HG03571 (cell line): Measurements from ENCODE around the gene DIRAS3.
"Not testable (repeated sequence)": the region's sequence is repeated elsewhere in the genome, so short reads cannot be mapped to it uniquely, and the experiment has no call there.

ENCODE experiments used
- ATAC-seq: cut with Tn5 transposase; IDR thresholded peaks from one replicate; pipeline ENCODE4 v1.9.1; 2021; ENCODE audit not compliant: unreplicated experiment

DIRAS3 gene

GRCh38 chr1:68049941-68050878 lies at the start of gene DIRAS3:
DIRAS3 (minus strand) TSS chr1:68050627; CDS start chr1:68047297, 3,330 bp downstream.
- no peak for ATAC-seq

- ATAC-seq: no peak
Measured at GRCh38 chr1:68093737-68094136, 43.3 kb upstream of the DIRAS3 start.

- no peak for ATAC-seq
Measured at GRCh38 chr1:68087184-68087583, 36.8 kb upstream of the DIRAS3 start.

- no peak for ATAC-seq
Measured at GRCh38 chr1:68085752-68086151, 35.3 kb upstream of the DIRAS3 start.

- ATAC-seq: no peak
Measured at GRCh38 chr1:68083686-68084085, 33.3 kb upstream of the DIRAS3 start.

- no peak for ATAC-seq
Measured at GRCh38 chr1:68081775-68082283, 31.4 kb upstream of the DIRAS3 start.

GRCh38 chr1:68078647-68079046 lies 28.2 kb upstream of the DIRAS3 start:
- no peak for ATAC-seq

GRCh38 chr1:68074472-68074871 lies 24.0 kb upstream of the DIRAS3 start:
- no peak for ATAC-seq

- no peak for ATAC-seq
Measured at GRCh38 chr1:68065766-68066165, 15.3 kb upstream of the DIRAS3 start.

GRCh38 chr1:68058053-68058452 lies 7.6 kb upstream of the DIRAS3 start:
- not testable (repeated sequence) for ATAC-seq

- no peak for ATAC-seq
Measured at GRCh38 chr1:68057564-68057963, 7.1 kb upstream of the DIRAS3 start.

- ATAC-seq: no peak
Measured at GRCh38 chr1:68057050-68057449, 6.6 kb upstream of the DIRAS3 start.

- ATAC-seq: no peak
Measured at GRCh38 chr1:68051475-68051874, 1.0 kb upstream of the DIRAS3 start.

GRCh38 chr1:68047659-68048026 lies 2.8 kb downstream of the DIRAS3 start:
- no peak for ATAC-seq

GRCh38 chr1:68046885-68047658 lies 3.4 kb downstream of the DIRAS3 start:
- no peak for ATAC-seq

- ATAC-seq: no peak
Measured at GRCh38 chr1:68046423-68046822, 4.0 kb downstream of the DIRAS3 start.

- no peak for ATAC-seq
Measured at GRCh38 chr1:68045511-68046180, 4.8 kb downstream of the DIRAS3 start.

- no peak for ATAC-seq
Measured at GRCh38 chr1:68043443-68044090, 6.9 kb downstream of the DIRAS3 start.

- ATAC-seq: no peak
Measured at GRCh38 chr1:68036946-68037345, 13.5 kb downstream of the DIRAS3 start.

- ATAC-seq: no peak
Measured at GRCh38 chr1:68029444-68029843, 21.0 kb downstream of the DIRAS3 start.

- ATAC-seq: no peak
Measured at GRCh38 chr1:68028566-68028965, 21.9 kb downstream of the DIRAS3 start.
